KOPT-K1 (cell line): ENCODE data around the gene SPAG6.

Experiments
- H3K27ac ChIP-seq: fragments of 200-600 bp; sonication (generic); 2 replicates; pipeline ENCODE4 v1.5.1; 2016; ENCODE audit warnings: antibody characterized with exemption, mild to moderate bottlenecking, low read depth, low read length; ENCODE audit not compliant: poor library complexity, severe bottlenecking
- H3K36me3 ChIP-seq: fragments of 200-600 bp; sonication (generic); 2 replicates; pipeline ENCODE4 v1.5.1; 2017; ENCODE audit warnings: antibody characterized with exemption, mild to moderate bottlenecking, low read length, moderate library complexity; ENCODE audit not compliant: insufficient read depth
- H3K9me3 ChIP-seq: fragments of 200-600 bp; sonication (generic); 2 replicates; pipeline ENCODE4 v1.5.1; 2017; ENCODE audit warnings: antibody characterized with exemption, low read length, mild to moderate bottlenecking; ENCODE audit not compliant: insufficient read depth, poor library complexity, severe bottlenecking

The SPAG6 gene

DNA sequence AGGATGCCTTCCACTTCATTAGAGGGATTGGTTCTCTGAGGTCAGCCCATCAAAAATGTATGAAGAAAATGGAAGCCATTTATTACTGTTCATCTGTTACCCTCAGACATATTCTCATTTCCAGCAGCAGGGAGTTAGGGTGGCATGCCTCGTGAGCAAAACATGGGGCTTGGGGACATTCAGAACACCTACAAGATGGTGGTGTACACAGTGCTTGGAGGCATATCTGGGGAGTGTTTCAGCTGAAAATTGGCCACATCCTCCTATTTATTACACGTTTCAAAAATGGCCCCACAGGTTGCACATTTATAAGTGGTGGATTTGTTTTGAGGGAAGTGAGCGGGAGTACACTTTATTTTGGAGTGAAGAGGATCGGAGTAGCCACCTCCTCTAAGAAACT lies 93.4 kb downstream of the SPAG6 start:
- peak overlapping the region; percentile 92 for H3K27ac ChIP-seq
- no peaks in the 10 kb centered on the region for H3K9me3 ChIP-seq
- H3K36me3 ChIP-seq, result no peaks in the 10 kb centered on the region

DNA sequence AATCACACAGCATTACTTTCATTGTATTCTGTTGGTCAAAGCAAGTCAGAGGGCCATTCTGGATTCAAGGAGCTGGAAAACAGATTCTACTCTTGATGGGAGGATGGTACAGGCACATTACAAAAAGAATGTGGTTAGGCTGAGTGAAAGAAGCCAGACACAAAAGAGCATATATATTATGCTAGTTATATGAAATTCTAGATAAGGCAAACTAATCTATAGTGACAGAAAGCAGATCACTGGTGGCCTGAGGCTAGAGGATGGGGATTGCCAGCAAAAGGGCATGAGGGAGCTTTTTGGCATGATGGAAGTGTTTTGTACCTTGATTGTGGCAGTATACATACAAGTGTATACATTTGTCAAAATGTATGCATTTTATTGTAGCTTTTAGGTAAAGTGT lies 96.8 kb downstream of the SPAG6 start:
- no peaks in the 10 kb centered on the region for H3K9me3 ChIP-seq
- no peak overlapping the region for H3K27ac ChIP-seq
- no peaks in the 10 kb centered on the region for H3K36me3 ChIP-seq

DNA sequence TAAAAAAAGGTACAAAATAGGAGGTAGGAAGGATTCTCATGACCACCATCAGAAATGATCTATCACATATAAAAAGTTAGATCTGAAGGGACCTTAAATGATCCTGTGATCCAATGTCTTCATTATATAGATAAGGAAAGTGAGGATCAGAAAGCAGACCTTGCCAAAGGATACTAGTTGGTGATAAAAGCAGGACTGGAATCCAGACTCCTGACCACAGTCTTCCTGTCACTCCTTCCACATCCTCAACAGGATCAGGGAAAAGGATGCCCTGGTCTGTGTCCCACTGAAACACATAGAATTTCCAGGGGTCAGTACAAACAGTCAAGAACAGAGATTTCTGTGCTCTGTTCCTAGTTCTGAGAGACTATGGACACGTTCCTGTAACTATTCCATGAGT lies 97.2 kb downstream of the SPAG6 start:
- H3K36me3 ChIP-seq, result no peaks in the 10 kb centered on the region
- H3K9me3 ChIP-seq, result no peaks in the 10 kb centered on the region
- H3K27ac ChIP-seq, result no peak overlapping the region

DNA sequence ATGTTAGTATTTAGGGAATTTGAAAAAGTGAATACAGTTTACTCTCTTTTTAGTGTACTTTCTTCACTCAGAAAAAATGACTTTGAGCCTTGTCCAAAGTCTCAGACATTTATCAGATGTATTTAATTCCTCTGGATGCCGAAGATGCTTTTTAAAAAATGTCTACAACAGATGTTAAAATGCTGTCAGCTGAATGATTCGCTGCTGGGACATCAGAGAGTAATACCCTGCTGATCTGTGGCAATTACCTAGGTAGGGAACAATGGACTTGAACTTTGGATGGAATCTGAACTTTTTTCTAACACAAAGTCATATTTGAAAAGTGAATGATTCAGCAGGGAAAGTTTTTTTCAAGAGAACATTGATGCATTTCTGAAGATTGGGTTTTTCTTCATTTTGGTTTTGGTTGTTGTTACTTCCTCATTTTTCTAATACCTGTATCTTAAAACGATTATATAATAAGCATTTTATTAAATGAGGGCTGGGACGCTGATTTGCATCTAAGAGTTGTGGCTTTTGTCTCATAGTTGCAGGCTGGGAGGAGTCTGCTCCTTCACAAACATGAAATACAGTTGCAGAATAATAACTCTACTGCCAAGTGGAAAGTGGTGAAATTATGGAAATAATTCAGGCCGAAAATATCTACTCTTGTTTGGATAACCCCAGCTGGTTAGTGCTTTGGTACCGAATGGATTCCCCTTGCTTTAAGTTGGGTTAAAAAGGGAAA lies 98.0 kb downstream of the SPAG6 start:
- no peaks in the 10 kb centered on the region for H3K36me3 ChIP-seq
- H3K27ac ChIP-seq, result no peak overlapping the region
- H3K9me3 ChIP-seq, result no peaks in the 10 kb centered on the region

DNA sequence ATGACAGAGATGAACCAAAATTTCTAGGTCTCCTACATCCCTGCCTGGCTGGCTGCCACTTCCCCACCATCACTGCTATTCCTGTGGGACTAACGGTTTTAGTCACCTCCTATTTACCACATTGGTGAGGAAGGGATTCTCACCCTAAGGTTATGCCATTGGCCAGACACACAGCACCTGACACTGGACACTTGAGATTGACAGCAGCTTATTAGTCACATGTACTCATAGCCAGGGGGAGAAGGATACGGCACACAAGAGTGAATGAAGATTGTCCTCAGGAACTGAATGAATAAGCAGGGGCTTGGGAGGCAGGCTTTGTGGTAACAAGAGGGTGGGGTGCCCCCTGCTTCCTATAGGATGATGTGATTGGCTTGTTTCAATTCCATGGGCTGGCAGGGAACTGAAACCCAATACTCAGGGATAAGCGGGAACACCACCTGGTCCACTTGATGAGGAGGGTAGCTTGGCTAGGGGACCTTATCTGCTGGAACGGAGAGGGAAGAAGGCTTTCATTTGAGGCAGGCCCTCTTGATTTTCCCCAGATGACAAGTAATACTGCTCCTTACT lies 99.0 kb downstream of the SPAG6 start:
- H3K9me3 ChIP-seq, result no peaks in the 10 kb centered on the region

DNA sequence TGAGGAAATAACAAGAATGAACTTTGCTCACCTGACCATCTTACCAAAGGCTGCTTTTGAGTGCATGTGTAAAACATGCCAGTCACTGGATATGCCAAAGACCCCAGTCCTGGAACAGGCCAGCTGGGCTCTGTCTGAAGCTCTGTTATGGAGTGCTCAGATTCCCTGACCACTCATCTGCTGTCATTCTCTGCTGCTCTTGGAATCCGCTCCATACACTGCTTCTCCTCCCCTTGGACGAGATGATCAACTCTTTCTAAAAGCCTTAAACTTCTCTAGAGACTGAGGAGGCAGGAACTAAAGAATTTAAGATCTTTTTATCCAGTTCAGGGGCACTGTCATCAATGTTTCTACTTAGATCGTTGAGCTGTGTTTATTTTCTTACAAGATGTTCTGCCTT lies 100.2 kb downstream of the SPAG6 start:
- no peaks in the 10 kb centered on the region for H3K36me3 ChIP-seq
- H3K9me3 ChIP-seq, result no peaks in the 10 kb centered on the region
- no peak overlapping the region for H3K27ac ChIP-seq

More for the DNA sequence above, 99.0 kb downstream of the SPAG6 start:
- no peaks in the 10 kb centered on the region for H3K36me3 ChIP-seq
- no peak overlapping the region for H3K27ac ChIP-seq

DNA sequence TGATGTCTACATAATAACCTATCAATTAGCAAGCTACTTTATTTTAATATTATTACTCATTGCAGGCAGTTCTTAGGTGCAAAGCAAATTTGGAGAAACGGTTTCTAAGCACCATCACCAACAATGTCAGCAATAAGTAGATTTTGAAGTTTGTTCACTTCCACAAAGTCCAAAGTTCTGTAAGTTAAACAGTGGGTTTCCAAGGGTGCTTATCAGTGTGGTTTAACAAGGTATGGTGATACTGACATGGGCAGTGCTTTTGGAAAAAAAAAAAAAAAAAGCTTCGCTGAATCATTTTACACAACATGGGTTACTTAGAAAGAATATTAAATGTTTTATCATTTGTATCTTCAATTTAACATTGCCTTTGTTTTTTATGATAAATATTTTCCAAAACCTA lies 101.8 kb downstream of the SPAG6 start:
- Histone ChIP-seq H3K9me3 (no peaks in the 10 kb centered on the region), H3K27ac (no peak overlapping the region), H3K36me3 (no peaks in the 10 kb centered on the region)

DNA sequence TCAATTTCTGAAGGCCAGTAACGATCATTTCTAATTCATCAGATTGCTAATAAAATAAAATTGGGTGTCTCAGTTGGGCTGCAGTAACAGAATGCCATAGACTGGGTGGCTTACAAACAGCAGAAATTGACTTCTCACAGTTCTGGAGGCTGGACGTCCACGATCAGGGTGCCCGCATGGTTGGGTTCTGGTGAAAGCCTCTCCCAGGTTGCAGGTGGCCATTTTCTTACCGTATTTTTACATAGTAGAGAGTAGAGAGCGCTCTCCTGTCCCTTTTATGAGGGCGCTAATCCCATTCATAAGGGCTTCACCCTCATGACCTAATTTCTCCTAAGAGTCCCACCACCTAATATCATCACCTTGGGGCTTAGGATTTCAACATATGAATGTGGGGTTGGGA lies 106.0 kb downstream of the SPAG6 start:
- H3K36me3 ChIP-seq, result no peaks in the 10 kb centered on the region
- no peaks in the 10 kb centered on the region for H3K9me3 ChIP-seq
- H3K27ac ChIP-seq, result no peak overlapping the region

DNA sequence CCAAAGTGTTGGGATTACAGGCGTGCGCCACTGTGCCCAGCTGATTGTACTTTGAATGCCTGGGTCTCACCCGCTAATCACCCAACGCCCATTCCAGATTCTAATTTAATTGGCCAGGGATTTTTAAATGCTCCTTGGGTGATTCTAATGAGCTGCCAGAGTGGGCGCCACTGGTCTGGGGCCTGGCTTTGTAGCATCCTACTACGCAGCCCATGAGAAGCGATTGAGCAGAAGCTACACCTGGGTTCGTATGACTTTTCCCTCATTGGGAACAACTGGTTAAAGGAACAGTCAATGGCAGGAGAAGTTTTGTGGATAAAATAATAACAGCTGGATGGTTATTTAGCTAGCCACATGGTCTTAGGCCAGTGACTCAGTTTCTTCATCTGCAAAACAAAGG lies 108.0 kb downstream of the SPAG6 start:
- no peaks in the 10 kb centered on the region for H3K9me3 ChIP-seq
- no peak overlapping the region for H3K27ac ChIP-seq
- no peaks in the 10 kb centered on the region for H3K36me3 ChIP-seq

DNA sequence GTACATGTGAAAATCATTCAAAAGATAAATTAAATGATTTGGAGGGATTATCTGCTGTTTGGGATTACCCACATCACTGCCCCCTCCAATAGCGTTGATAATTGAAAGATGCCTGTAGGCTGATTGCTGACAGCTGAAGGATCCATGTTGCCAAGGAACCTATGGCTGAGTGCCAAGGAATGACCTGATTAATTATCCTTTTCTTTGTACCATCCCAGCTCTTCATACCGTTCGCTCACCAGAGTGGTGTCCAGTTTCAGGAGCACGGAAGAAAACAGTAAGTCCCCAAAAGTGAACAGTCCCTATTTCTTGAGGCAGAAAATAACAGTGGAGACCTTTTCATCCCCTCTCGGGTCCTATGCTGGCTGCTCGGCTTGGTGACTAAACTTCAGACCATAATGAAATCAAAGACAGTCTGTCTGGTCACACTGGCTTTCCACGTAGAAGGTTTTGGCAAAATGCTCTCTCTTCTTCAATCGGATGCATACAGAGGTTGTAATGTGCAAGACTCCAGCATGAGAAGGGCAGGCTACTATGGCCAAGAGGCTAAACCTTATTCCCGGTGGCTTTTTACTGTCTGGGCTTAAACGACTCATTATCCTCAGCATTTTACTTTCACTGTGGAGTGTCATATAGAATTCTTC lies 108.8 kb downstream of the SPAG6 start:
- Histone ChIP-seq H3K27ac (no peak overlapping the region), H3K36me3 (no peaks in the 10 kb centered on the region), H3K9me3 (no peaks in the 10 kb centered on the region)

DNA sequence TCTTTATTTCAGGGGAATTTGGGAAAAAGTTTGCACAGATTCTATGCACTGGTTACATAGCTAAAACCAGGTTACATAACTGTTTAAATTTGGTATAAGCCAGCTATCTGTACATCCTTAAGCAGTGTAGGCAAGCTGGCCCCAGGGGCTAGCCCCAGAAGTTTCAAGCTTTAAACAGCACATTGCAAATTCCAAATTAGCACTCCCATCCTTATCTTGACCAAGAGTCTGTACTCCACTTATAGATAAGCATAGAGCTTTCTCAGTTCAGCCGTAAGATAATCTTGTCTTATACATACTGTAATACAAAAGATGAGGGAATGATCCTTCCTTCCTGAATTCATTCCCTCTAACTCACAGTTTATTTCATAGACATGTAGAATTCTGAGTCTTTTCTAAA lies 109.3 kb downstream of the SPAG6 start:
- H3K9me3 ChIP-seq, result no peaks in the 10 kb centered on the region
- H3K27ac ChIP-seq, result no peak overlapping the region

DNA sequence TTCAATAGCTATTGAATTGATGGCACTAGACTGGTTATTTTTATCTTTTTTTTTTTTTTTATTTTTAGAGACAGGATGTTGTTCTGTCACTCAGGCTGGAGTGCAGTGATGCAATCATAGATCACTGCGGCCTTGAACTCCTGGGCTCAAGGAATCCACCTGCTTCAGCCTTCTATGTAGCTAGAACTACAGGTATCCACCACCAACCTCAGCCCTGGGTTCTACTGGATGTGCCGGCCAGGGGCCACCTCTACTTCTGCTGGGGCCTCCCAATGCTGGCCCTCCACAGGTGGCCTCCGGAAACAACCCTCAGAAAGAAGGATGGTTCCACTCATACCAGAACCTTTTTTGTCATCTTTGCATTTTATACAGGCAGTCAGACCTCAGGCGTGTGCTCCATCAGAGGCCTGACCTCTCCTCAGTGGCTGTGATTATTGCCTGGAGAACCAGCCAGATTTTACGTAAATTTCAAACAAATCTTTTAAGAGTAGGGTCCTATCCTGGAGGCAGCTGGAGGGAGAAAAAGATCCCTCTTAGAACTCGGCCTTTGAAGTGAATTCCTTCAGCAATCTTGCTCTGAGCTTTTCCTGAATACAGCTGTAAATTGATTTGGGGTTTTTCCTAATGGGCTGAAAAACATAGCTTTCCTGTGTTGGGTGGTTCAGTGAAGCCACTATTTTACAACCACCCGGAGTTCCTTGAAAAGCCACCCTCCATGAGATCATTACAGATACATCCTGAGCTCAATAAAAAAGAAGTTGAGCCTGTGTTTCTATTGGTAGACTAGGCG lies 110.0 kb downstream of the SPAG6 start:
- Histone ChIP-seq H3K36me3 (no peaks in the 10 kb centered on the region), H3K9me3 (no peaks in the 10 kb centered on the region), H3K27ac (no peak overlapping the region)

More for the DNA sequence above, 109.3 kb downstream of the SPAG6 start:
- H3K36me3 ChIP-seq, result no peaks in the 10 kb centered on the region

DNA sequence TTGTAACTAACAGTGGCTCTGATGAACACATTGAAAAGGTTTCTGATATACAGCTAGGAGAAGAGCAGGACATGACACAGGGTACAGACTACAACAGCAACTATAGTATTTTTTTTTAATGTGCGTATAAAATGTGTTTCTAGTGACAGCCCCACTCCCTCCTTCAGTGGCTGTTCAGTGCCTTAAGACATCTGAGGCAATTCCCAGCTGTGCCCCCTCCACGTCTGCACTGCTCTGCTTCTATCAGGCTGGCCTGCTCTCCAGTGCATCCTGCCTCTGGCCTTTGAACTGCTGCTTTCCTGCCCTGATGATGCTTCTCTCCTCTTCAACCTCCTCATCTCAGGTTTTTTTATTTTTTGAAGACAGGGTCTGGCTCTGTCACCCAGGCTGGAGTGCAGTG lies 111.2 kb downstream of the SPAG6 start:
- Histone ChIP-seq H3K9me3 (no peaks in the 10 kb centered on the region), H3K36me3 (no peaks in the 10 kb centered on the region), H3K27ac (no peak overlapping the region)

DNA sequence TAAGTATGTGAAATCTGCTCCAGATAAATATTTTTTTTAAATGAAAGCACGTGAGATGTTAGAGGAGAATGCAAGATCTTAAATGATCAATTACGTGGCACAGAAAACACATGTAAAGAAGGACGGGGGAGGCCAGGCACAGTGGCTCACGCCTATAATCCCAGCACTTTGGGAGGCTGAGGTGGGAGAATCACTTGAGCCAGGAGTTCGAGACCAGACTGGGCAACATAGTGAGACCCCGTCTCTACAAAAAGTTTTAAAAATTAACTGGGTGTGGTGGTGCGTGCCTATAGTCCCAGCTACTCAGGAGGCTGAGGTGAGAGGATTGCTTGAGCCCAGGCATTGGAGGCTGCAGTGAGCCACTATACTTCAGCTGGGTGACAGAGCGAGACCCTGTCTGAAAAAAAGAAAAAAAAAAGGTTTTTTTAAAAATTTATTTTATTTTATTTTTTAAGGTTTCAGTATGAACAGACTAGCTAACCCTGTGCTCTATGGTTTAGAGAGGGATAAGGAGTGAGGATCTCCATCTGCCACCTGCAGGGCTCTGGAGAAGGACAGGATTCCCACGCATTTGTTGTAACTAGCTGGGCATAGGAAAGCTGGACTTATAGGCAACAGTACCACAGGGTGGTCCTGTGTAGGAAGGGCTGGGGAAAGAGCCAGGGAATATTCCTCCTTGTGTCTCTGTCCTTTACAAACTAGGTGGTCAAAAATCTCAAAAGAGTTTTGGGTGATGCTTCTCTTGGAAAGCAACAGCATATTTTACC lies 113.2 kb downstream of the SPAG6 start:
- Histone ChIP-seq H3K27ac (no peak overlapping the region), H3K36me3 (no peaks in the 10 kb centered on the region), H3K9me3 (no peaks in the 10 kb centered on the region)

DNA sequence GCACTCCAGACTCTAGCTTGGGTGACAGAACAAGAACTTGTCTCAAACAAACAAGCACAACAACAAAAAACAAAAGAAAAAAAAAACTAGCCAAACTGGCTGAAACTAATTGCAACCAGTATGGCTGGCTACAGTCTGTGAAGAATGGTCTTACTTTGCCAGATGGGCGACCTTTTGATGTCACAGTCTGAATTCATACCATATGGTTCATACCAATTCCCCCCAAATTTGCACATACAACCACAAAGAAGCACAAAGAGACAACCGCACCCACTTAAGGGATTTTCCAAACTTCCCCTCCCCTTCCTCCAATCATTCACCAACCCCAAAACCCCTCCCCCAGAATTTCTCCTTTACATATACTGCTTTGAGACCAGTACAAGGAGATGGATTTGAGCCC lies 114.2 kb downstream of the SPAG6 start:
- no peaks in the 10 kb centered on the region for H3K36me3 ChIP-seq
- H3K27ac ChIP-seq, result no peak overlapping the region
- H3K9me3 ChIP-seq, result no peaks in the 10 kb centered on the region
